Suprapubic skin (tissue), 4 donors: ENCODE data around the gene GLCE.

Source experiments
- EP300 ChIP-seq: sonication (generic); formaldehyde crosslinking; IDR thresholded peaks from one replicate; pipeline ENCODE4 v1.6.1; 2017; ENCODE audit warnings: antibody characterized with exemption
- POLR2A ChIP-seq, 2 donors: fragments of 450-650 bp; IDR thresholded peaks; one replicate each; pipeline ENCODE4 v1.6.1; 2017; ENCODE audit warnings: antibody characterized with exemption in 2 of 2, mild to moderate bottlenecking in 2 of 2, moderate library complexity in 2 of 2
- POLR2AphosphoS5 ChIP-seq, 3 donors: sonication (generic); formaldehyde crosslinking; IDR thresholded peaks; one replicate each; pipeline ENCODE4 v1.6.1; 2017; ENCODE audit warnings: antibody characterized with exemption in 3 of 3

DNA sequence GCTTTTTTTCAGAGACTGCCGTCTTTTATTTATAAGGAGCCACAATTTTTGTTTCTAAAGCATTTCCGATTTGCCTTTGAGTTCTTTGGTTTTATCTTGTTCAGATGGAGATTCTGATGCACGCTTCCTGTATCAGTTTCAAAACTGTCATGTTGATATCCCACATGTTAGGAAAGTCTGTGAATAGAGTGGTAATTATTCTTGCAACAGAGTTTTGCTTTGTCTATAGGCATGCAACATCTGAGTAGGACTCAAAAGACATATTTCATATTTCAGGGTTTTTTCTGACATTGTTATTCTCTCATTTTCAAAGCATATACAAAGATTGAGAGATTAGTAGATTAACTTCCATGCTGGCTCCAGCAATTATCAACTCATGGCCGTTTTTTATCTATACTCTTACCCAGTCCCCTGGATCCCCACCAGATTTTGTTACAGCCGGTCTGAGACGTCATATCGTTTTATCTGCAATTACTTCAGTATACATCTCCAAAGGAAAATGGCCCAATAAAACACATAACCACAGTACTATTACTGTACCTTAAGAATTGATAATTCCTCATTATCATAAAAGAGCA is 160.6 kb downstream of the GLCE start:
- TF ChIP-seq POLR2A (IDR thresholded peaks at IDR 0.05): no peak
- no peak for TF ChIP-seq EP300
- TF ChIP-seq POLR2AphosphoS5 (IDR thresholded peaks at IDR 0.05): no peak
